Skeletal muscle satellite cell (primary cell): ENCODE data around the gene ADARB1.

Experiments
- H3K27me3 ChIP-seq: 2 replicates; pipeline ENCODE4 v1.7.0; 2013; ENCODE audit warnings: low read length; ENCODE audit not compliant: control insufficient read depth, insufficient read depth
- H3K36me3 ChIP-seq: 2 replicates; pipeline ENCODE4 v1.7.0; 2013; ENCODE audit warnings: mild to moderate bottlenecking, control low read depth, low read length; ENCODE audit not compliant: insufficient read depth
- H3K4me1 ChIP-seq: 2 replicates; pipeline ENCODE4 v1.7.0; 2013; ENCODE audit warnings: low read length; ENCODE audit not compliant: control insufficient read depth, insufficient read depth
- H3K4me2 ChIP-seq: 2 replicates; pipeline ENCODE4 v1.7.0; 2013; ENCODE audit warnings: mild to moderate bottlenecking, low read length
- H3K4me3 ChIP-seq: 2 replicates; pipeline ENCODE4 v1.7.0; 2013; ENCODE audit warnings: low read length
- H3K9ac ChIP-seq: 2 replicates; pipeline ENCODE4 v1.7.0; 2013; ENCODE audit warnings: mild to moderate bottlenecking, low read depth, low read length, moderate library complexity
- H3K9me3 ChIP-seq: replicated peaks from 2 replicates; pipeline ENCODE4 v1.7.0; 2013; ENCODE audit warnings: mild to moderate bottlenecking, control low read depth, low read length

The ADARB1 gene

DNA sequence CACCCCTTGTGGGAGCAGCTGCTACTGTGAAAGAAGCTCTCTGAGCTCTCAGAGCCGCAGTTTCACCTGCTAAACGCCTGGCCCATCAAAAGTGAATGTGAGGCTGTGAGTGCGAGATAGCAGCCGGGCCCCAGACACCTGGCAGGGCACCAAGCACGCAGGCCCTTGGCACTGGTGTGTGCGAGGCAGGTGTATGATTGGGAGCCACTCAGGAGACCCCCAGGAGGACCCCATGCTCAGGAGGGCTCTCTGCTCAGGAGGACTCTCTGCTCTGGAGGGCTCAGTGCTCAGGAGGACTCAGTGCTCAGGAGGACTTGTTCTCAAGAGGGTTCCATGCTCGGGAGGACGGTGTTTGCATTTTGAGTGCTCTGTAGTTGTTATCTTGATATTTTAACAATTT is 14.3 kb upstream of the ADARB1 start:
- no peak overlapping the region for H3K4me2 ChIP-seq
- H3K27me3 ChIP-seq: no peaks in the 10 kb centered on the region
- no peak overlapping the region for H3K9ac ChIP-seq
- H3K4me3 ChIP-seq: no peak overlapping the region
- H3K4me1 ChIP-seq: peaks cover 27% of the 10 kb centered on the region
- no peaks in the 10 kb centered on the region for H3K36me3 ChIP-seq
- no peaks in the 10 kb centered on the region for H3K9me3 ChIP-seq

DNA sequence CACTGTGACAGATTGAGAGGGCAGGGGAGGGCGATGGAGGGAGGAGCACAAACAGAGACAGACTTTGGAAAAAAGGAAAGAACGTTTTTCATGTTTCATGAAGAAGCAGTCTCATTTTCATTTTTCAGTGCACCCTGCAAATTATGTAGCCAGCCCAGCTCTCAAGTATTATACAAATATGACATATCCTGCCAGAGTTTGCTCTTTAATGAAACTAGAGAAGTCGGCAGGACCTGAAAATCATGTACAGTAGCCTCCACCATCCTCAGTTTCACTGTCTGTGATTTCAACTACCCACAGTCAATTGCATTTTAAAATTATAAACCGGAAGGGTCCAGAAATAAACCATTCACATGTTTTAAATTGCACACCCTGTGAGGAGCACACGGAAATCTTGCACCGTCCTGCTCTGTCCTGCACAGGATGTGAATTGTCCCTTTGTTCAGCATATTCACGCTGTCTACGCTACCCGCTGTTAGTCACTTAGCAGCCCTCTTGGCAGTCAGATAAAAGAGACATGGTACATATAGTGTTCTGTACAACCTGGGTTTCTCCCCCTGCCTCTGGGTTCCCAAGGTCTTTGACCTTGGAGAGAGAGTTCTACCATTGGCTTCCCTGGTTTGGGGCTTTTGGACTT is 13.6 kb upstream of the ADARB1 start:
- Histone ChIP-seq H3K4me1 (peaks cover 23% of the 10 kb centered on the region), H3K27me3 (no peaks in the 10 kb centered on the region), H3K36me3 (no peaks in the 10 kb centered on the region), H3K9ac (no peak overlapping the region), H3K4me2 (no peak overlapping the region), H3K4me3 (no peak overlapping the region), H3K9me3 (no peaks in the 10 kb centered on the region)

GRCh38 chr21:45064091-45064490 is 10.3 kb upstream of the ADARB1 start:
- Histone ChIP-seq H3K4me2 (no peak overlapping the region), H3K9me3 (no peaks in the 10 kb centered on the region), H3K27me3 (no peaks in the 10 kb centered on the region), H3K36me3 (no peaks in the 10 kb centered on the region), H3K9ac (no peak overlapping the region), H3K4me3 (no peak overlapping the region), H3K4me1 (peaks cover 6% of the 10 kb centered on the region)

DNA sequence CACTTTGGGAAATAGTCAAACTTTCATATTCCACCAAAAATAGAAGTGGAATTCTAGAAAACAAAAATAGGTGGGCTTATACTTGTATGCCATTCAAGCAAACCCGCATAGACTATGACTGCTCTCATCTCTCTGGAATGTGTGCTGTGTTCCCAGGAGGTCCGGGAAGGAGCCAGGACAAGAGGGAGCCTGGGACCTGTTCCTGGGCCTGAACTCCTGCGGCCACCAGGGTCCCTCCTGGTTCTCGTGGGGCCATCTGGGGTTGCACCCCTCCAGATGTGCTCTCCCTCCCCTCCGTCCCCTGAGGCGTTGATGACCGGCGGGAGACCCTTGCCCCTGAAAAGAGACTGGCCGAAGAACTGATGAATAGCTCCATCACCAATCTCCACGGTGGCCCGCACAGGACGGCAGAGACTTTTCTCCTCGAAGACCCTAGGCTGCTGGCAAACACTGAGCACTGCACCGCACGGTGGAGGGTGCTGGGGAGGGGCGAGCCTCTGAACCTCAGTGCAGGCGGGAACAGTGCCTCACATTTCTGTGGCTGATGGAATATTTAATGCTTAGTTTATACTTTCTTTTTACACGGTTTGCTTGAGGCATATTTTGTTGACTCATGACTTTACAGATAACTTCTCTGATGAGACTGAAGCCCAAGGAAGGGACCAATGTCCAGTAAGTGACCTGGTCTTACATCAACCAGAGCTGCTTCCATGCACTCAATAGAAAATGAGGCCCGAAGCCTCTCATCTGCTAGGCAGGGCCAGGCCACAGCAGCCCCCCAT is 9.6 kb upstream of the ADARB1 start:
- no peaks in the 10 kb centered on the region for H3K9me3 ChIP-seq
- no peak overlapping the region for H3K9ac ChIP-seq
- no peaks in the 10 kb centered on the region for H3K27me3 ChIP-seq
- no peak overlapping the region for H3K4me3 ChIP-seq
- H3K4me1 ChIP-seq: peaks cover 9% of the 10 kb centered on the region
- no peaks in the 10 kb centered on the region for H3K36me3 ChIP-seq
- no peak overlapping the region for H3K4me2 ChIP-seq

GRCh38 chr21:45067462-45068285 is 6.7 kb upstream of the ADARB1 start:
- Histone ChIP-seq H3K9me3 (no peaks in the 10 kb centered on the region), H3K4me1 (peaks cover 29% of the 10 kb centered on the region), H3K36me3 (no peaks in the 10 kb centered on the region), H3K4me2 (no peak overlapping the region), H3K9ac (no peak overlapping the region), H3K27me3 (no peaks in the 10 kb centered on the region), H3K4me3 (no peak overlapping the region)

DNA sequence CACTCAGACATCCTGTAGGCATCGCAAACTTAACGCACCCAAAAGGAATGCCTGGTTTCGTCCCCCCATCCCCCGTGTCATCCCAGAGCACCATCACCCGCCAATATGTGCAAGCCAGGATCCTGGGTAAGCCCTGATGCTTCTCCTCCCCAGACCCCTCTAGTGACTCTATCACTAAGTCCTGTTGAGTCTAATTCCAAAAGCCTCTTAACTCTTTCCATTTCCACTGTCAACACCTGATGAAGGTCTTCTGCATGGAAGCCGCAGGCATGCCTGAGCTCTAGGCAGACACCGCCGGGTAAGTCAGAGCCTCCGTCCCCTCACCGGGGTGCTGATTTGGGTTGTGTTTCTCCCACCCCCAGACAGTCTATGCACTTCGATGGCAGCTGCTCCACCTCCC is 5.3 kb upstream of the ADARB1 start:
- Histone ChIP-seq H3K4me3 (no peak overlapping the region), H3K36me3 (no peaks in the 10 kb centered on the region), H3K9ac (no peak overlapping the region), H3K27me3 (no peaks in the 10 kb centered on the region), H3K9me3 (no peaks in the 10 kb centered on the region), H3K4me1 (peaks cover 33% of the 10 kb centered on the region), H3K4me2 (no peak overlapping the region)

- Histone ChIP-seq H3K4me2 (no peak overlapping the region), H3K9ac (no peak overlapping the region), H3K9me3 (no peaks in the 10 kb centered on the region), H3K36me3 (no peaks in the 10 kb centered on the region), H3K4me3 (no peak overlapping the region), H3K27me3 (no peaks in the 10 kb centered on the region), H3K4me1 (peaks cover 29% of the 10 kb centered on the region)
Observed at GRCh38 chr21:45069711-45070110, 4.7 kb upstream of the ADARB1 start.

GRCh38 chr21:45071078-45071873 is 3.1 kb upstream of the ADARB1 start:
- Histone ChIP-seq H3K4me1 (peaks cover 31% of the 10 kb centered on the region), H3K4me2 (no peak overlapping the region), H3K9me3 (no peaks in the 10 kb centered on the region), H3K27me3 (no peaks in the 10 kb centered on the region), H3K4me3 (no peak overlapping the region), H3K9ac (peak overlapping the region; percentile 9), H3K36me3 (no peaks in the 10 kb centered on the region)

DNA sequence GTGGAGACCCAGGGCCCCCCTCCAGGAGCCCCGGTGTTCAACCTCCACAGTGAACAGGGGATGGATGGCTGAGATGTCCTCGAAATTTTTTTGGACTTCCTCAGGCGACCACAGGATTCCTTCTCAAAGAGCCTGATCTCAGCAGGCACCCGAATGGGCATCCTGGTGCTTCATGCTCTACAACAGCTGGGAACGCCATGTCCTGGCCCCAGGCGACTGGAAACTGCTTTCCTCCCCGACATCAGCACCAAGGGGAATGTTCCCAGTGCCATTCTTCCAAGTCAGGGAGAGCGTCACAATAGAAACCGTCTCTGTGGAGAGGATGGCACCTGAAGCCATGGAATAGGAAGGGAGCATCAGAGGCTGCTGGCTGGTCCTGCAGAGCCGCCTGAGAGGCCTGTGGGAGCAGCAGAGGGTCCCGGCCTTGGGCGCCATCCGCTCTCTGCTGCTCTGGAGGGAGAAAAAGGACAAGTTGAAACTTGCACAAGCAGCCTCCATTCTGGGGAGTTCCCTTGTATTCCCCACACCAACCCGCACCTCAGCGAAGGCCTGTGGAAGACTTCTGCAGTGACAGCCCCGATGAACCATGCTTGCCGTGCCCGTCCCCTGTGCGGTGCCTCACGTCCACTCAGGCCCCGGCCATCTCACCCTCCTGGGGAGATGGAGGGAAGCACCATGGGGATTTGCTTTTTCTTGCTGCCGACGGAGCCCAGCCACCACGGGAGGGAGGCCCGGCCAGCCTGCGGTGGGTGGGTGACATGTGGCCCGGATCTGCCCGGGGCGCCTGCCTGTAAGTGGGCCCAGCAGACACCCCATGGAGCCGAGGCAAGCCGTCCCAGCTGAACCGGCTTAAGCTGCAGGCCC is 2.3 kb upstream of the ADARB1 start:
- H3K36me3 ChIP-seq: no peaks in the 10 kb centered on the region
- H3K9me3 ChIP-seq: no peaks in the 10 kb centered on the region
- H3K4me2 ChIP-seq: no peak overlapping the region
- H3K9ac ChIP-seq: no peak overlapping the region
- H3K27me3 ChIP-seq: no peaks in the 10 kb centered on the region
- peaks cover 39% of the 10 kb centered on the region for H3K4me1 ChIP-seq
- H3K4me3 ChIP-seq: no peak overlapping the region

- H3K27me3 ChIP-seq: no peaks in the 10 kb centered on the region
- H3K4me3 ChIP-seq: no peak overlapping the region
- H3K4me1 ChIP-seq: peaks cover 41% of the 10 kb centered on the region
- no peaks in the 10 kb centered on the region for H3K9me3 ChIP-seq
- peak overlapping the region; percentile 77 for H3K4me2 ChIP-seq
- peak overlapping the region; percentile 68 for H3K9ac ChIP-seq
- peaks cover under 1% of the 10 kb centered on the region for H3K36me3 ChIP-seq
Observed at GRCh38 chr21:45072738-45073300, 1.6 kb upstream of the ADARB1 start.
